ENCODE results near the gene OR5L2. TPM values are rescaled to one million over a fixed set of nuclear protein-coding genes. Genes with fewer than 3 reads are reported as not detected.

The OR5L2 gene
- total RNA-seq, 1 donor from 2014 or later: not detected

- Mint-ChIP-seq H3K9me3 (ENCODE audit: low read depth) (peaks cover 53% of the 10 kb centered on the region), H3K4me1 (ENCODE audit: low read depth) (no peaks in the 10 kb centered on the region), H3K27ac (no peak within 1 kb of the TSS), H3K27me3 (no peaks in the 10 kb centered on the region), H3K4me3 (ENCODE audit: low read depth) (no peak within 1 kb of the TSS), H3K36me3 (ENCODE audit: insufficient read depth) (peaks cover 4% of the 10 kb centered on the region)
- TF ChIP-seq CTCF (IDR thresholded peaks at IDR 0.05; ENCODE audit: unreplicated experiment): no peak
- DNase-seq (ENCODE audit: low spot score, unreplicated experiment): no peak
Observed at GRCh38 chr11:55811067-55811466, 16.0 kb upstream of the OR5L2 start, which contains the start of gene OR5L1. TSS of gene OR5L1 (plus strand) at chr11:55811367. CDS start at chr11:55811467, 100 bp downstream.

- no peak for DNase-seq (ENCODE audit: low spot score, unreplicated experiment)
- no peaks in the 10 kb centered on the region for H3K36me3 Mint-ChIP-seq (ENCODE audit: insufficient read depth)
- no peak within 1 kb of the TSS for H3K4me3 Mint-ChIP-seq (ENCODE audit: low read depth)
- peaks cover 54% of the 10 kb centered on the region for H3K9me3 Mint-ChIP-seq (ENCODE audit: low read depth)
- TF ChIP-seq CTCF (IDR thresholded peaks at IDR 0.05; ENCODE audit: unreplicated experiment): no peak
- no peak within 1 kb of the TSS for H3K27ac Mint-ChIP-seq
- H3K27me3 Mint-ChIP-seq: no peaks in the 10 kb centered on the region
- no peaks in the 10 kb centered on the region for H3K4me1 Mint-ChIP-seq (ENCODE audit: low read depth)
Observed at GRCh38 chr11:55819330-55819729, 7.7 kb upstream of the OR5L2 start, which contains the start of gene OR5D18. TSS of gene OR5D18 (plus strand) at chr11:55819630. CDS start at chr11:55819630, 0 bp downstream.

- H3K9me3 Mint-ChIP-seq (ENCODE audit: low read depth): peaks cover 42% of the 10 kb centered on the region
- H3K27ac Mint-ChIP-seq: peak within 1 kb of the TSS; percentile 9
- H3K36me3 Mint-ChIP-seq (ENCODE audit: insufficient read depth): no peaks in the 10 kb centered on the region
- no peak for TF ChIP-seq CTCF (IDR thresholded peaks at IDR 0.05; ENCODE audit: unreplicated experiment)
- DNase-seq (ENCODE audit: low spot score, unreplicated experiment): no peak
- no peak within 1 kb of the TSS for H3K4me3 Mint-ChIP-seq (ENCODE audit: low read depth)
- no peaks in the 10 kb centered on the region for H3K27me3 Mint-ChIP-seq
- H3K4me1 Mint-ChIP-seq (ENCODE audit: low read depth): no peaks in the 10 kb centered on the region
Observed at GRCh38 chr11:55838452-55838851, 11.4 kb downstream of the OR5L2 start, which contains the start of gene OR5D16. TSS of gene OR5D16 (plus strand) at chr11:55838752. CDS start at chr11:55838752, 0 bp downstream.

GRCh38 chr11:55847453-55847852, 20.4 kb downstream of the OR5L2 start:
- Mint-ChIP-seq H3K4me3 (ENCODE audit: low read depth) (no peak overlapping the region), H3K27me3 (no peaks in the 10 kb centered on the region), H3K4me1 (ENCODE audit: low read depth) (no peaks in the 10 kb centered on the region), H3K27ac (no peak overlapping the region), H3K9me3 (ENCODE audit: low read depth) (peaks cover 48% of the 10 kb centered on the region), H3K36me3 (ENCODE audit: insufficient read depth) (no peaks in the 10 kb centered on the region)
- no peak for TF ChIP-seq CTCF (IDR thresholded peaks at IDR 0.05; ENCODE audit: unreplicated experiment)
- DNase-seq (ENCODE audit: low spot score, unreplicated experiment): no peak

GRCh38 chr11:55849037-55849436, 22.0 kb downstream of the OR5L2 start:
- H3K9me3 Mint-ChIP-seq (ENCODE audit: low read depth): peaks cover 57% of the 10 kb centered on the region
- H3K27me3 Mint-ChIP-seq: no peaks in the 10 kb centered on the region
- TF ChIP-seq CTCF (IDR thresholded peaks at IDR 0.05; ENCODE audit: unreplicated experiment): no peak
- no peaks in the 10 kb centered on the region for H3K36me3 Mint-ChIP-seq (ENCODE audit: insufficient read depth)
- no peaks in the 10 kb centered on the region for H3K4me1 Mint-ChIP-seq (ENCODE audit: low read depth)
- H3K4me3 Mint-ChIP-seq (ENCODE audit: low read depth): no peak overlapping the region
- no peak for DNase-seq (ENCODE audit: low spot score, unreplicated experiment)
- H3K27ac Mint-ChIP-seq: no peak overlapping the region

Measured in progenitor cell of endocrine pancreas (in vitro differentiated cells).